CD4-positive, alpha-beta T cell treated with Interleukin-12 subunit alpha and Interleukin-12 subunit beta, for 1 hour (primary cell): ENCODE data around the gene CDC42EP2.

Source experiments
- DNase-seq: peaks from one replicate; pipeline ENCODE4 v3.0.0-alpha.2; 2020

The CDC42EP2 gene

GRCh38 chr11:65298655-65299179, 15.9 kb upstream of the CDC42EP2 start:
- no peak for DNase-seq

- no peak for DNase-seq
Measured at GRCh38 chr11:65300621-65301275, 13.9 kb upstream of the CDC42EP2 start.

GRCh38 chr11:65301491-65302329, 13.0 kb upstream of the CDC42EP2 start:
- no peak for DNase-seq

GRCh38 chr11:65303555-65303954, 11.1 kb upstream of the CDC42EP2 start:
- no peak for DNase-seq

GRCh38 chr11:65304110-65304509, 10.6 kb upstream of the CDC42EP2 start:
- DNase-seq: no peak

GRCh38 chr11:65304613-65305012, 10.1 kb upstream of the CDC42EP2 start:
- DNase-seq: no peak

- DNase-seq: no peak
Measured at GRCh38 chr11:65305501-65306268, 9.0 kb upstream of the CDC42EP2 start.

GRCh38 chr11:65307298-65308229, 7.1 kb upstream of the CDC42EP2 start:
- no peak for DNase-seq

GRCh38 chr11:65308281-65308891, 6.3 kb upstream of the CDC42EP2 start:
- no peak for DNase-seq

GRCh38 chr11:65309006-65309405, 5.7 kb upstream of the CDC42EP2 start:
- no peak for DNase-seq

GRCh38 chr11:65310215-65310614, 4.5 kb upstream of the CDC42EP2 start:
- DNase-seq: no peak

GRCh38 chr11:65310736-65311135, 3.9 kb upstream of the CDC42EP2 start:
- DNase-seq: no peak

- DNase-seq: no peak
Measured at GRCh38 chr11:65311170-65311678, 3.4 kb upstream of the CDC42EP2 start.

- DNase-seq: peak; percentile 80
Measured at GRCh38 chr11:65315204-65315865, 669 bp downstream of the CDC42EP2 start.

GRCh38 chr11:65315866-65316226, 1.2 kb downstream of the CDC42EP2 start:
- DNase-seq: no peak

- DNase-seq: no peak
Measured at GRCh38 chr11:65316227-65317024, 1.8 kb downstream of the CDC42EP2 start.

- no peak for DNase-seq
Measured at GRCh38 chr11:65317025-65317786, 2.5 kb downstream of the CDC42EP2 start.

GRCh38 chr11:65320386-65321075, 5.9 kb downstream of the CDC42EP2 start:
- DNase-seq: no peak

GRCh38 chr11:65321076-65321475, 6.4 kb downstream of the CDC42EP2 start:
- no peak for DNase-seq
